Measurements from ENCODE around the gene COL10A1. TPM values are rescaled to one million over a fixed set of nuclear protein-coding genes. Genes with fewer than 3 reads are reported as not detected.
A peak's percentile ranks its signal among the peaks of the same experiment; 100 is the strongest.

The COL10A1 gene
- polyA plus RNA-seq, 2 of the 4 experiments (the other 2 are of a cell fraction): not detected

- TF ChIP-seq CBX8 (IDR thresholded peaks at IDR 0.05) (no peak), RAD21 (conservative IDR thresholded peaks at IDR 0.05 in 1 of 2, IDR thresholded peaks at IDR 0.05 in 1 of 2) (peak; percentile 7 to 18; a peak in 2 of 5 replicates), JUN (IDR thresholded peaks at IDR 0.05) (no peak), JUNB (IDR thresholded peaks at IDR 0.05) (no peak), NPAS2 (CRISPR knock-in tag; IDR thresholded peaks at IDR 0.05; ENCODE audit: borderline replicate concordance) (no peak), CTCF (IDR thresholded peaks at IDR 0.05) (peak; percentile 39; the same call in 2 of the 3 replicates), FOSB (CRISPR knock-in tag; IDR thresholded peaks at IDR 0.05) (no peak), RARB (CRISPR knock-in tag; IDR thresholded peaks at IDR 0.05) (no peak), EHMT2 (IDR thresholded peaks at IDR 0.05; ENCODE audit: low read depth) (no peak), TFCP2L1 (CRISPR knock-in tag; IDR thresholded peaks at IDR 0.05) (no peak), CHD2 (IDR thresholded peaks at IDR 0.05; ENCODE audit: low read length, partially characterized antibody) (no peak), KDM1A (IDR thresholded peaks at IDR 0.05; ENCODE audit: low read depth) (no peak), HOXB5 (CRISPR knock-in tag; IDR thresholded peaks at IDR 0.05) (no peak)
- DNase-seq (ENCODE audit: low read depth in 1 of 2, low spot score in 1 of 2) (no peak), ATAC-seq (no peak), FAIRE-seq (no peak)
- Histone ChIP-seq H3K9me3 (no peaks in the 10 kb centered on the region), H3K4me3 (no peak overlapping the region), H3K27ac (no peak overlapping the region), H3K4me2 (no peak overlapping the region), H3K4me1 (no peaks in the 10 kb centered on the region)
- CTCF ChIA-PET: interaction anchor here (0.7 to 1.8 kb wide), 5 partner anchors 9 to 105 kb away, joined by 3 read pairs; no protein-coding TSS in a partner anchor
- 42% methylated on average over 2 of the region's 2 CpGs for WGBS (ENCODE audit: missing lambda C conversion rate)
- POLR2A ChIA-PET: no interaction called here
Measured at GRCh38 chr6:116115781-116116180, 10.2 kb downstream of the COL10A1 start.

GRCh38 chr6:116113386-116113785 lies 12.5 kb downstream of the COL10A1 start:
- ChIA-PET POLR2A (interaction anchor here (2.0 kb wide), 1 partner anchor 13 kb away, joined by 5 read pairs; the partner anchor contains the start of gene NT5DC1), CTCF (no interaction called here)
- H3K4me2 ChIP-seq: no peak overlapping the region
- DNase-seq (ENCODE audit: low read depth in 1 of 2, low spot score in 1 of 2): no peak
- H3K4me3 ChIP-seq: no peak overlapping the region
- H3K4me1 ChIP-seq: no peaks in the 10 kb centered on the region
- no peak for ATAC-seq
- H3K27ac ChIP-seq: no peak overlapping the region
- FAIRE-seq: no peak
- TF ChIP-seq BHLHE40 (IDR thresholded peaks at IDR 0.05; ENCODE audit: low read depth, low read length): no peak
- no peak for TF ChIP-seq E2F6 (IDR thresholded peaks at IDR 0.05; ENCODE audit: borderline replicate concordance, low read depth)
- WGBS (ENCODE audit: missing lambda C conversion rate): 85% methylated on average over 2 of the region's 2 CpGs
- H3K9me3 ChIP-seq: no peaks in the 10 kb centered on the region

DNA sequence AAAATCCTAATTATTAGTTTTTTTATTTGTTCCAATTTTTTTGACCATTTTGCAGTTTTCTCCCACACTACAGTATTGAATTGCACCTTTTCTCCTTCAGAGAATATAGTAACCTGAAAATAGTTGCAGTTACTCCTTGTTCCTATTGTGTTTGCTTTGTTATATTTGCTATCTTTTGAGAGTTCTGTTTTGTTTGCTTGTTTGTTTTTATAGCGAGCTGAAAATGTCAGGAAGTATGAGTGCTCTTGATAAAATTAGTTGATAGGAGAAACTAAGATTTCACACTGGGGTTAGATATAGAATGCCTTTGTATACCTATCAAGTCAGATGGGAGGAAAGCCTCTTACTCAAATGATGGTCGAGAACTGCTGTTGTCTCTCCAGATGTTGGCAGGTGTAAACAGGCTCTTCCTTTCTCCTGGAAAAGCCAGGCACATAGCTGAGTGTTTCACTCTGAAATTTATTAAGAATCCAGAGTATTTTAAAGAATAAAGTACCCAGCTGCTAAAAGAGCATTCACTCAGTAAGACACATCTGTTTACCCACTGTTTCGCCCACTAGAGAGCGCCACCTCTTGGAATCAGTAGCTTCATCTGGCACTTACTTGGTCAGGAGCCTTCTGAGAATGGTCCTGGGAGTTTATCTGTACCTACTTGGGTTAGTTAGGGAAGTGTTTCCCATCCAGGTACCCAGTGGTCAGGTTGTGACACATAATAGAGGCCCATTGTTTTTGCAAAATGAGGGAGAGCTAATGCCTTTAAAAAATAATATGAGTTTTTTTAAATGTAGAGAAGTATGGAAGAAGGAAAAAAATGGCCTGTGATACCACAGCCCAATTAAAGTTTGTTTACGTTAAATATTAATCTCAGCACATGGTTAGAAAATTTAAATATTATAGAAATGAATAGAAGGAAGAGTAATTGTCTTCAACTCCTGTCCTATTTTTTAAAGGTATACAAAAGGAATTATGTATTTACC lies 14.1 kb downstream of the COL10A1 start:
- WGBS (ENCODE audit: missing lambda C conversion rate): 39% methylated on average over 5 of the region's 5 CpGs
- Histone ChIP-seq H3K4me2 (no peak overlapping the region), H3K4me1 (no peaks in the 10 kb centered on the region; the same call in 2 of the 3 replicates), H3K27ac (no peak overlapping the region), H3K4me3 (no peak overlapping the region), H3K9me3 (no peaks in the 10 kb centered on the region)
- ATAC-seq: peak; percentile 87 to 89
- CTCF ChIA-PET: interaction anchor here (0.9 to 1.9 kb wide), 5 partner anchors 10 to 99 kb away, joined by 4 to 8 read pairs (median 4); partner anchors contain the start of genes COL10A1 and NT5DC1
- POLR2A ChIA-PET: interaction anchor here (0.9 kb wide), 1 partner anchor 11 kb away, joined by 4 read pairs; the partner anchor contains the start of gene NT5DC1
- peak; percentile 8 to 49 for DNase-seq (ENCODE audit: low read depth in 1 of 2, low spot score in 1 of 2)
- no peak for FAIRE-seq
- TF ChIP-seq NPAS2 (CRISPR knock-in tag; IDR thresholded peaks at IDR 0.05; ENCODE audit: borderline replicate concordance): no peak
- no peak for TF ChIP-seq FOSL2 (IDR thresholded peaks at IDR 0.05)
- TF ChIP-seq FOSL2 (CRISPR knock-in tag; IDR thresholded peaks at IDR 0.05): no peak
- no peak for TF ChIP-seq E2F6 (IDR thresholded peaks at IDR 0.05; ENCODE audit: borderline replicate concordance, low read depth)
- TF ChIP-seq POLR2A (IDR thresholded peaks at IDR 0.05; ENCODE audit: low read length): no peak
- no peak for TF ChIP-seq POLR2AphosphoS2 (conservative IDR thresholded peaks at IDR 0.05; ENCODE audit: low read length)
- TF ChIP-seq MAZ (IDR thresholded peaks at IDR 0.05; ENCODE audit: borderline replicate concordance, low read depth, low read length): no peak
- TF ChIP-seq ZNF302 (CRISPR knock-in tag; IDR thresholded peaks at IDR 0.05): no peak
- peak; percentile 19; the same call in 1 of the 3 replicates for TF ChIP-seq SMC3 (IDR thresholded peaks at IDR 0.05)
- no peak for TF ChIP-seq CHD4 (IDR thresholded peaks at IDR 0.05; ENCODE audit: borderline replicate concordance)
- no peak for TF ChIP-seq RARB (CRISPR knock-in tag; IDR thresholded peaks at IDR 0.05)
- no peak for TF ChIP-seq GATA3 (IDR thresholded peaks at IDR 0.05; ENCODE audit: borderline replicate concordance)
- TF ChIP-seq RAD21 (conservative IDR thresholded peaks at IDR 0.05 in 1 of 2, IDR thresholded peaks at IDR 0.05 in 1 of 2): peak; percentile 23 to 37; a peak in 3 of 5 replicates
- TF ChIP-seq MAFK (IDR thresholded peaks at IDR 0.05; ENCODE audit: partially characterized antibody): no peak
- no peak for TF ChIP-seq TFCP2L1 (CRISPR knock-in tag; IDR thresholded peaks at IDR 0.05)
- no peak for TF ChIP-seq CEBPB (IDR thresholded peaks at IDR 0.05)
- TF ChIP-seq HOXB5 (CRISPR knock-in tag; IDR thresholded peaks at IDR 0.05): no peak
- TF ChIP-seq, protein P1, sequence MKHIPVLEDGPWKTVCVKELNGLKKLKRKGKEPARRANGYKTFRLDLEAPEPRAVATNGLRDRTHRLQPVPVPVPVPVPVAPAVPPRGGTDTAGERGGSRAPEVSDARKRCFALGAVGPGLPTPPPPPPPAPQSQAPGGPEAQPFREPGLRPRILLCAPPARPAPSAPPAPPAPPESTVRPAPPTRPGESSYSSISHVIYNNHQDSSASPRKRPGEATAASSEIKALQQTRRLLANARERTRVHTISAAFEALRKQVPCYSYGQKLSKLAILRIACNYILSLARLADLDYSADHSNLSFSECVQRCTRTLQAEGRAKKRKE (CRISPR knock-in tag; IDR thresholded peaks at IDR 0.05; ENCODE audit: low read depth): no peak

Data from A549 (cell line).